Activated CD8-positive, alpha-beta memory T cell treated with anti-CD3 and anti-CD28 coated beads, Interleukin-2, amount 50 U/mL, for 48 hours (primary cell): ENCODE results near the gene BRD2.

Source experiments
- DNase-seq: peaks from one replicate; pipeline ENCODE4 v3.0.0-alpha.2; 2020

The BRD2 gene

DNA sequence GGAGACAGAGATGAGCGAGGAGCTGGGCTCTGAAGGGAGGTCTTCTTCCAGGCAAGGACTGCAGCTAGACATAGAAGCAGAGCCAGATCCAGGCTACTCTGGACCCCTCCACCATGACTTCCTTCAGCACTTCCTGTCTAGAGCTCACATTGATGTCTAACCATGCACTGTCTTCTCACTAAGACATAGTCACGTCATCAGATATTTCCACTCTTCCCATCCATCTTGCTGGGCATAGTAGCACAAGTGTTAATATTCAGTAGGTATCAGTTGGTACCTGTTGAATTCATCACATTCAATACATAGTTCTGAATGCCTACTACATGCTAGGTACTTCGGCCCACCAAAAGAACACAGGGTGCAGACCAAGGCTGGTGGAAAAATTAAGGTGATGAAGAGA is 18.4 kb upstream of the BRD2 start:
- no peak for DNase-seq

DNA sequence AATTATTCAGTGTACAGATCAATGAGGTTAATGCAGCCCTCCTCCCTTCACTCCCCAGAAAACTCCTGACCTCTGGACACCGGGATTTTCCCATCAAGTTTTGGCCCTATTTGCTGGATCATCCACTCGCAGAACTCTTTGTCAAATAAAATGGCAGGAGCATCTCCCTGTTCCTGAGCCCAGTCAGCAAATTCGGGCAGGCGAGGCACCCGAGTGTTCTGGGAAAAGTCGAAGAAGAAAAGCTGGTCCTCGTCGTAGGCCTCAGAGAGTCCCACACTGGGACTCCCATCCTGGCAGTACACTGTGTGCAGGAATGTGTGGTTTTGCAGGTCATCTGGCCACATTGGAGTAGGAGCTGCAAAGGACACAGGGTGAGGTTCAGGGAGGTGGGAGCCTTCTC is 17.9 kb upstream of the BRD2 start:
- DNase-seq = no peak

DNA sequence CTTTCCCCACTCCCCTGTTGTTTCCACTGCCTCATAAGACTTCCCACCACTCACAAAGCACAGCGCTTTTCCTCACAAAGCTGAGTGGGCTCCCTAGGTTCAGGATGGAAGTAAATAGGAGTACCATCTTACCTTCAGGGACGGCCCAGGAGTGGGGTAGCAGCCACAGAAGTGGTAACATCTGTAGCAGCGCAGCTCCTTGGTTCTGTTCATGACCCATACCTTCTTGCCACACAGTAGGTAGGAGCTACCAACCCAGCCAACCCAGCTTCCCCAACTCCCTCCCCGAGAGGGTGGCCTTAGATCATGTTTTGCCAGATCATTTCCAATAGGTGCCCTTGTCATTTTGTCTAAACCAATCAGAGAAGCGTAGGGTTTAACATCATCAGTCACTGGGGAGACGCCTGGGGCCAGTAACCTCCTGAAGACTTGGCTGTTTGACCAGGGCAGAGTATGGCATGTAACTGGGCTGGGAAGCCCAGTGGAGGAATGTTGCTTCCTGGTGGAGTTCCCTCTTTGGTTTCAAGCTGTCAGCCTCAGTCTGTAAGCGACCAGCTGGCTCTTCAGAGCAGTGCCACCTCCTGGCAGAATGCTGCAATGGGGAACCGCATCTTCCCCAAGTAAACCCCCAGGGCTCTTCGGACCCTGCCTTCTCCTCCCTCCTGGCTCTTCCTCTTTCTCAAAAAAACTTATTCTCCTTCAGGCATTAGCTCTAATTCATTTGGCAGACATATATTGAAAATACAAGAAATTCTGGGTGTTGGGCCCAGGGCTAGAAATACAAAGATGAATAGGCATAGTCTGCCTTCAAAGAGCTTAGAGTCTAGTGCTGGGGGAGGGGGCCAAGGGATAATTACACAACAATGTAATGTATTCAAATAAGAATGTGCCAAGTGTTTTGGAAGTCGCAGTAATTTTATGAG is 15.3 kb upstream of the BRD2 start, which contains the start of gene HLA-DMA:
Gene HLA-DMA, minus strand, starts transcription at position 281 of the 923 bp plus-strand sequence. Its CDS starts 61 bp downstream, at position 220.
- peak; percentile 77 for DNase-seq

DNA sequence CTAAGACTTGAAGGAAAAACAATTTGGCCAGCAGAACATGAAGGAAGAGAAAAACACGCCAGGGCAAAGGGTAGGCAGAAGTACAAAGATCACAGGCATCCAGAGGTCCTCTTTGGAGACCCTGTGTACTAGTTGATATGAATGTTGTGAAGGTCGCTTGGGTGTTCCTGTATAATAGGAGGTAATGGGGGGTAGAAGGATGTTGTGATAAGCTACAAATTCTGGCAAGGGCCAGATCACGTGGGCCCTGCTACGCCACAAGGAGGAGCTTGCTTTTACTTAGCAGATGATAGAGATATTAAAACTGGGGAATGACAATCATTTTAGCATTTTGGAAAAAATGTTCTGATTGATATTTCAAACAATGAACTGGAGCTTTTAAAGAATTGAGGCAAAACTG is 14.6 kb upstream of the BRD2 start:
- no peak for DNase-seq

DNA sequence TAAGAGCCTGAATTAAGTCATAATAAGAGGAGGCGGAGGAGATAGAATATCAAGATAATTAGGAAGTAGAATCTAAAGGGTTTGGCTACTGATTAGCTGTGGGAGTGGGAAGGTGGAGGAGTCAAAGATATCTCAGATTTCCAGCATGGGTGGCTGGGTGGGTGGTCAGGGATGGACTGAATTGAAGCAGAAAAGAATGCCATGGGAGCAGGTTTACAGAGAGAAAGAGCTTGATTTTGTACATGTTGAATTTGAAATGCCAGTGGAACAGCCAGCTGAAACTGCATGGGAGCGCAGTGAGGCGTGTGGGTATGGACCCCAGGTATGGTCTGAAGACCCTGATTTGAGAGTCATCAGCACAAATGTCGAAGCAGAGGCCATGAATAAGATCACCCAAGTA is 14.1 kb upstream of the BRD2 start:
- DNase-seq = no peak

DNA sequence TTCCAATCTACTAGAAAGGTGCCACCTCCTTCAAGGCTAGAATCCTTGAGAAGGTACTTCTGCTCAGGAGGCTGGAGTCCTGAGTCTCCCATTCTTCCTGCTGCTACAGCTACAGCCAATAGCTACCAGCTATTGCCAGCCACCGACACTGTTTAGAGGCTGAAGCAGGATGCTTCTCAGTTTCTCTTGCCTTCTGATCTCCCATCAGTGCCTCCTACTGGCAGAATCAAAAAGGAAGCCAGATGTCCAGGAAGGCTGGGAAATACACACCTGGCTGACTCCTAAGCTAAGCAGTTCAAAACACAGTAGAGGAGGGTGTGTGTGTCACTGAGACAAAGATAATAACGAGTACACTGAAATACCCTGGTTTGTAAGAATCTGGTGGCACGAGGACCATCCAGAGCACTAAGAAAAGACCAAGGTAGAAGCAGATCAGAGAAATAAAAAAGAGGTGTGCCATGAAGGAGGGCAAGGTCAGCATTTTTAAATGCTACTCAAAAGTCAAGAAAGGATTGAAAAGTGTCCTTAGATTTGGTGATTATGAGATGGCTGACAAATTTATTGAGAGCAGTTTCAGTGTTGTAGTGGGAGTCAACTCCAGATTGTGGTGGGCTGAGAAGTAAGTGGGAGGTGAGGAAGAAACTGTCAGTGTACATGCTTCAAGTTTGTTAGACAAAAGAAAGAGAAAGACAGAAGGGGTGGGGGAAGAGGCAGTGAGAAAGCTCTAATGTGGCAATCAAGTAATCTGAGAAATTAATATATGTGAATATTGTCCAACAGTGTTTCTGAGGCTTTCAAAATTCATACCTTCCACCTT is 13.2 kb upstream of the BRD2 start:
- DNase-seq = no peak

DNA sequence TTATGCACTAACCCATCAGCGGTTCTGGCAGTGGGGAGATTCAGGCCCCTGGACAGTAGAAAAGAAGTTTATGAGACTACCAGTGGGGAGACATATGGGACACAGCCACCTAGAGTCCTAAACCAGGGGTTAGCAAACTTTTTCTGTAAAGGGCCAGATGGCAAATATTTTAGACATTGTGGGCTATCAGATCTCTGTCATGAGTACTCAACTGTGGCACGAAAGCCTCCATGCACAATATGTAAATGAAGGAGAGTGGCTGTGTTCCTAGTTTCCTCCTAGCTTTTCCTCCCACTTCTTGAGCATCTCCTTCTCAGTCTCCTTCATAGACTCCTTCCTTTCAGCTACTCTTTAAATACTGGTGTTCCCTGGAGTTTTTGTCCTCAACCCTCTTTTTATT is 12.2 kb upstream of the BRD2 start:
- no peak for DNase-seq

DNA sequence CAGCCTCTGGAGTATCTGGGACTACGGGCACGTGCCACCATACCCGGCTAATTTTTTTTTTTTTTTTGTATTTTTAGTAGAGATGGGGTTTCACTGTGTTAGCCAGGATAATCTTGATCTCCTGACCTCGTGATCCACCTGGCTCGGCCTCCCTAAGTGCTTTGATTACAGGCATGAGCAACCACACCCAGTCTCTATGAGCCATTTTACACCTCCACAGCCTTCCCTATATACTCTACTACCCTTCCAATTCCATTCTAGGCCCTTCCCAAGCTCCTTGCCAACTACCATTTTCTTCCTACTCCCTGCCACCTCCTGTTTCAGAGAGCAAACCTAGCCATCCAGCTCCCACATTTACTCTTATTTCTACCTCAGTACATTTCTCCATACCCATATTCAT is 7.8 kb upstream of the BRD2 start:
- DNase-seq = no peak

DNA sequence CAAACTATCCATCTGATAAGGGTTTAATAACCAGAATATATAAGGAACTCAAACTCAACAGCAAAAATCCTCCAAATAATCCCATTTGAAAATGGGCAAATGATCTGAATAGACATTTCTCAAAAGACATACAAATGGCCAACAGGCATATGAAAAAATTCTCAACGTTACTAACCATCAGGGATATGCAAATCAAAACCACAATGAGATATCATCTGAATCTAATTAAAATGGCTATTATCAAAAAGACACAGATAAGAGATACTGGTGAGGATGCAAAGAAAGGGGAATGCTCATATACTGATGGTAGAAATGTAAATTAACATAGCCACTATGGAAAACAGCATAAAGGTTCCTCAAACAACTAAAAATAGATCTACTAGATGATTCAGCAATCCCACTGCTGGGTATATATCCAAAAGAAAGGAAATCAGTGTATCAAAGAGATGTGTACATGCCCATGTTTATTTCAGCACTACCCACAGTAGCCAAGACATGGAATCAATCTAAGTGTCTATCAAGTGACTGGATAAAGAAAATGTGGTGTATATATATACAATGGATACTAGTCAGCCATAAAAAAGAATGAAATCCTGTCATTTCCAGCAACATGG is 6.1 kb upstream of the BRD2 start:
- no peak for DNase-seq

DNA sequence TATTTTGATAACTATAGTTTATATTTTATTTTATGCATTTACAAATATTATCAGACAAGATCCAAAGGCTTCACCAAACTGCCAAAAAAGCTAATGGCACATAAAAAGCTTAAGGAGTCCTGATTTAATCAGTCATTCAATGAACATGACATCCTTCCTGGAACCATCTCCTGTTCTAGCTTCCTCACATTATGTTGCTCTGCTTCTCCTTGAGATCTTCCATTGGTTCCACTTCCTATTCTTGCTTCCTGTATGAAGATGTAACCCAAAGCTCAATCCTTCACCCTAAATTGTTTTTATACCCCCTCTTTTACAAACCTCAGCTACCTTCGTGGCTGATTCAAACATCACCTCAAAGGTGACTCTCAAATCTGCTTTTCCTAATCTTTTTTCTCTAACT is 4.5 kb upstream of the BRD2 start:
- no peak for DNase-seq

DNA sequence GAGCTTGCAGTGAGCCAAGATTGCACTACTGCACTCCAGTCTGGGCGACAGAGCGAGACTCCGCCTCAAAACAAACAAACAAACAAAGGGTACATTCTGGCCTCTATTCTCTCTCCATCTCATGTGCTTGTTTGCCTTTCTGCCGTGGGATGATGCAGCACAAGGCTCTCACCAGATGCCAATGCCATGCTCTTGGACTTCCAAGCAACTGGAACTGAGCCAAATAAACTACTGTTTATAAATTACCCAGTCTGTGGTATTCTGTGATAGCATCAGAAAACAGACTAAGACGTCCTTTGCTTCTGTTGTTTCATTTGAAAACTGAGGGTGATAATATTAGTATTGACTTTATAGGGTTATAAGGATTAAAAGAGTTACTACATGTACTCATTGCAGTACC is 3.6 kb upstream of the BRD2 start:
- DNase-seq = no peak

DNA sequence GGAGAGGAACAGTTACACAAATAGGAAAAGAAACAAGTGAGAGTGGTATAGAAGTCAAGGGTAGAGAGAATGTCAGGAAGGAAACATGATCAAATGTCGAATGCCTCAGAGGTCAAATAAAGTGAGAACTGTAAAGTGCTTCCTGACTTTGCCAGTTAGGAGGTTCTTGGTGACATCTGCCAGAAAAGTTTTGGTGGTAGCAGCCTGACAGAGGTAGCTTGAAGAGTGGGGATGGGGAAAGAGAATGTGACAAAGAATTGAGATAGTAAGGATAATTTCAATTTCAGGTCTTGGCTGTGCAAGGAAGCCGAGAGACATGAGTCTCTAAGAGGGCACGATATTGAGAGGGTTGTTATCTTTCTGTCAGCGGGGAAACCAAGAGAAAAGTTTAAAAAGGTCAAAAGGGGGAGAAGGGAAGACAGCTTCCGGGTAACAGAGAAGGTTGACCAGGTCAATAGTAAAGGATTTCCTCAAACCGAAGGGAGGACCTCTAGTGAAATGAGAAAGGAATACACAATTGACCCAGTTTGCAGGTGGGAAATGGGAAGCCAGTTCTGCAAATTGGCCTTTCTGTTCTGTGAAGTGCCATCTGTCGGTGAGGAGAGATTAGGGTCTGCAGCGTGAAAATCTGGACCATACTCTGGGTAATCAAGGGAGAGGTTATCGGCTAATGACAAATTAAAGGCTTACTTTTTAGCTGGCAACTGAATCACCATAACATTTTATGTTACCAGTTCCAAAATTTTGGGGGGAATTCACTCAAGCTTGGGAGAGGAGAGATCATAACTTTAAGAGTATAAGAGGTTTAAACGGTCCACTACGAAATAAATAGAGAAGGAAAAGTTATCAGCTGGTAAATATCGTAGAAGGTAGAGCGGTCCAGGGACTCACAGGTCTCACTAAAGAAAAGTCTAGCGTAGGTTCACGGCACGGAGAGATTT is 973 bp upstream of the BRD2 start:
- no peak for DNase-seq

DNA sequence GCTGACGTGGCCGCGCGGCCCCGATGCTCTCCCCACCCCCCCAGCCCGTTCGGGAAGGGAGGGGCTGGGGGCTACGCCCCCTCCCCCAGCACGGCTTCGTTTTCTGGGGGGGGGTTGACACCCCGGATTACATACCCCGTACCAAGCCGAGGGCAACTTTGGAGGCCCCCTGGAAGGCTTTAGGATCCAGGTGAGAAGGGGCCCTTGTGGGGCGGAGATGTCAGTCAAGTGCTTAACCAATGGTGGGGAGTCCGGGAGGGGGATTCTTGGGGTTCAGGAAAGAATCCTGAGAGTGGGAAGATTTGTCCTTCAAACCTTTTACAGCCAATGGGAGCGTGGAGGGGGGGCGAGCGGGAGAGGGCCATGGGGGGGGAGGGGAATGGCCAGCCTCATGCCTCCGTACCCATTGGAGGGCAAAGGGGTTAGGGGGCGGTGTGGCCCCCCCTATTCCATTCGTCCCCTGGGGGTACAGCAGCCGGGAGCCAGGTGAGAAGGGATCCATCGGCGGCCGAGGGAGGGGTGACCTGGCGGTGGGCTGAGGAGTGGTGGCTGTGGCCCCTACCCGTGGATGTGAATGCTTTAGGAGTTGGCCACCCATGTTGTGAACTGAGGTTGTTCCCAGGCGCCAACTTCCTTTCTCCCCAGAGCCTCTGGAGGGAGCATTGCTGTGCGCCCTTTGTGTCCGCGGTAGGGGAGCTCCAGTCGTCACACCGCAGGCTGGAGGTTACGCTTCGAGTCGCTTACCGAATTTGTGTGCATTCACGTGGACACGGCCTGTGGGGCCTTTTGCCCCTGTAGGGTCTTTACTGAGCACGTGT is 682 bp downstream of the BRD2 start:
- DNase-seq = peak; percentile 84

DNA sequence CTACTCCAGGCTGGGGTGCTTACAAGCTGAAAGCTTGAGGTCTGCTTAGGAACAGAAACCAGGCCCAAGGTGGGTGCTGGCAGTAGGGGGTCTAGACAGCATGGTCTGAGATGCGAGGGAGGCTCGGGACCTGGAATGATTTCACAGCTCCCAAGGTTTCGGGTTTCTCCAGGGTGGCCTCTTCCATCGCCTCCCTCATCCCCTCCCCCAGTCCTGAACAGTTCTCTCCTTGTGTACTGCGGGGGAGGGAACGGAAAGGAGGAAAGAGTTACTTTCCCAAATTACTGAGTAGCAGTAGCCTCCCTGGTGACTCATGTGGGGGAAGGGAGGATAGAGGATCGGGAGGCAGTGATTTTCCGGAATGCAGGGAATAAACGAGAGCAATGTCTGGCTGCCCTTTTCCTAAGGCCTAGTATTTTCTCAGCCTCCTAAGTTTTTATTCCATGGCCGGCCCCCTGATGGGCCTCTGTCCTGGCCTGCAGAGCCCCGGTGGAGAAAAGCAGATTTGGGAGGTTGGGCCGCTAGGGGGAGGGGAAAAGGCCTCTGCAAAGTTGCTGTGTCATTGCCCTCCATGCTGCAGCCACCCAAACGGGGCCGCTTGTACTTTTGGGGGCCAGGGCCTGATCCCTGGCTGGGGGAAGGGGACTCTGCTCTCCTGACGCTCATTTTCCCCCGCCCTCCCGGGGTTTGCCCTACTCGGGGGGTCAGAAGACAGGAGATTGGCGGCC is 1.5 kb downstream of the BRD2 start:
- peak; percentile 89 for DNase-seq

DNA sequence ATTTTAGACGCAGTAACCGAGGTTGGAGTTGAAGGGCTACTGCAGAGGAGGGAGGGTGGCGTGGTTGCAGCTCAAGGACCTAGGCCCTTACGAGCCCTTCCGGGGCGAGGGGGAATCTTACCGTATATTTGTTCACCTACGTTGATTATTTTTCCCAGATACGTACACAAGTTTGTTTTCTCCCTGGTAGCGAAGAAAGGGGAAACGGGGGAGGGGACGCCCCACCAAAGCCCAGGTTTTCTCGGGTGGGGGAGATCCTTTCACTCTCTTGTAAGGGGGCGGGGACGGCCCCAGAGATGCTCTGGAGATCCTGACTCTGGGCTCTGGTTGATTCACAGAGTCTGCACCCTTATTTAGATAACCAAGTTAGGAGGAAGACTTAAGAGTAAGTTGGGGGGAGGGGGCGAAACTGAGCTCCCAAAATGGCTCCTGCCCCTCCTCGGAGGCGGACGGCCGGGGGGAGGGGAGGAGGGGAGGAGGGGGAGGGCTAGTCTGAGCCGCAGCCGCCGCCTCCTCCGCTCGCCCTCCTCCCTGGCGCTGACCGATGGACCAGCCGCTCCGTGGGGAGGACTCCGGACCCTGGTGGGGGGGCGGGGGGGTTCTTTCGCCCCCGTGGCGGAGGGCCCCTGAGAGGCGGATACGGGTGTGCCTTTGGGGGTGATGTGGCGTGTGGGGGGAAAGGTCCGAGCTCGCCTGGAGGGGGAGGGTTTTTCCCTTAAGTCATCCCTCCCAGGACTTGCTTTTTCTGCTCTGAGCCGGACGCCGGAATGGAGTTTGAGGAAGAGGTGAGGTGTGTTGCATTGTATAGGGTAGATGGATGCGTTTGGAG is 2.2 kb downstream of the BRD2 start:
- peak; percentile 87 for DNase-seq

DNA sequence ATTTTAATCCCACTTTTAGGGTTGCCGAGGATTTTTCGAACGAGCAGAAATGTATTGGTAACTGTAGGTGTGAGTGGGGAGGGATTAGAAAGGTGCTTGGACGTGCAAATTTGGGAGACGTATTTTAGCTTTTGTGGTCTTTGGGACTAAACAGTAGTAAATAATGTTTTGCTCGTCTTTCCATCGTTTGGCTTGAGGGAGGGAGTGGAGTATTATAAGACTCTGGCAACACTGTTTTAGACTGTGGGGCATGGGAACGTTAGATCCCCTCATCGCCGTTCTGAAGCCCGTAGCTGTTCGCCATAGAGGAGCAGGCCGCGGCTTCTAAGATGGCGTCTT is 2.8 kb downstream of the BRD2 start:
- DNase-seq = no peak

DNA sequence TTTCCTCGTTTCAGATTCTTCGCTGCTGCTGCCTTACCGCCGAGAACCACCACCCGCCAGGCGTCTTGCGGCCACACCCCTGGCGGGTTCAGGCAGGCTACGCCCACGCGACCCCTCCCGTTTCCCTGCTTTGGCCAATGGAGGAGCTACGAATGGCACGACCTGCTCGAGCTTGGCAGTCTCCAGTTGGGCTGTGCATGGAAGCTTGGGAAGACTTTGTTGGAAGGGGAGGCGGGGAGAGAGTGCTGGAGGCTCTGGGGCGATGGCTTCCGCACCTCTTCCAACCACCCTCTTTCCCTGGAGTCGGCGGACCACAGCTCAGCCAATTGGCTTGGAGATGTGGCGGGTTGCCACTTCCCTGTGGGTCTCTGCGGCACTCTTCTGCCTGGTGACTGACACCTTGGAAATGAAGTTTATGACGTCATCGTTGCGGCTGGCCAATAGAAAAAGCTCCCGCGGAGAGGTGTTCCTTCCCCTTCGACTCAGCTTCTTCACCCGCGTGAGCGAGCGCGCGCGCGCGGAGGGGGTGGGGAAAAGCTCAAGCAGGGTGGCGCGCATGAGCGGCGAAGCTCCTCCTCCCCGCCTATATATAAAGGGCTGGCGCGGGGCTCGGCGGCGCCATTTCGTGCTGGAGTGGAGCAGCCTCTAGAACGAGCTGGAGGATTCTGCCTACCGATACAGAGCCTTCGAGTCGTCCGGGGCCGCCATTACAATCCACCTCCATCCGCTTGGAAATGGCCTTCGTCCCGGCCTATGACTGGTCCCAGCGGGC is 3.4 kb downstream of the BRD2 start:
- DNase-seq = peak; percentile 100

DNA sequence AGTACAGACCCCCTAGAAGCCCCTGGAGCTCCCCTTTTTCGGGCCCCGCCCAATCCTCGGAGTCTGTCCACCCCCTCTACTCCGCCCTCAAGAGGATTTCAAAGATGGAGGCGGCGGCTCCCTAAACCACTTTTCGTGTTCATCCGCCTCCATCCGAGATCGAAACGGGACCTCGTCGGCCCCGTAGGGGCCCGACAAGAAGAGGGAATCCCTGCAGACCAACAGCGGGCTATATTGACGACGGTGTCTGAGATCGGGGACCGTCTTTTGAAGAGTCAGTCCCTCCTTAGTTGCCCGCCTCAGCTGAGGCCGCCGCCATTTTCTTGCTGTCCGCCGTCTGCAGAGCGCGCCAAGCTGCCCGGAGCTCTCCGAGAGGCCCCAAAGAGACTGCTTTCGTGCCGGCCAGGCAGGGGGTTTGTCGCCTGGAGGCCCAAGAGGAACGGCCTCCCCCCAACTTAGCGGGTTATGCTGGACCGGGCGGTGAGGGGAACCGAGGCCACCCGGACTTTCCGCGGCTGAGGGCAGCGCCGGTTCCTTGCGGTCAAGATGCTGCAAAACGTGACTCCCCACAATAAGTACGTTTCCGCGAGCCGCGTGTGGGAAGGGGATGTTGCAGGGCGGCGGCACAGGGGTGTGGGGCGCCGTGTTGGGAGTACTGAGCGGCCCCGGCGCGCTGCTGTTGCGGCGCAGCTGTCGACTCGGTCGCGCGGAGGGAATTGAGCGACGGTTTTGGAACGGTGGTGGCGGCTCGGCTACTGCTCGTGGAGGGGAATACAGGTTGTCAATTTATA is 4.2 kb downstream of the BRD2 start:
- no peak for DNase-seq
